Measurements from ENCODE around the gene ECE1. TPM values are rescaled to one million over a fixed set of nuclear protein-coding genes. Genes with fewer than 3 reads are reported as not detected.

The ECE1 gene
- total and polyA plus RNA-seq, 5 donors from 2014 or later, result 25.7 to 140 (median 28.6) TPM

- no peak overlapping the region for H3K27ac ChIP-seq (ENCODE audit: insufficient read depth, low read length, poor library complexity, severe bottlenecking)
- peaks cover 6 to 70% (median 49%) of the 10 kb centered on the region in 4 donors for H3K4me1 Mint-ChIP-seq
- H3K9me3 Mint-ChIP-seq, result peaks cover 0 to 2% (median 0%) of the 10 kb centered on the region in 7 donors
- DNase-seq (no peak), ATAC-seq (ENCODE audit: low read depth in 2 of 2) (no peak)
- H3K9me3 ChIP-seq (ENCODE audit: control insufficient read depth in 2 of 2, low read length in 2 of 2), result no peaks in the 10 kb centered on the region
- H3K36me3 Mint-ChIP-seq, result peaks cover 5% of the 10 kb centered on the region
- peak overlapping the region in 2 of 3 donors; percentile 68 to 83 for H3K27ac Mint-ChIP-seq
- H3K4me1 ChIP-seq (ENCODE audit: control insufficient read depth, insufficient read depth, low read length, poor library complexity, severe bottlenecking), result peaks cover 26% of the 10 kb centered on the region
- H3K27me3 Mint-ChIP-seq, result no peaks in the 10 kb centered on the region
- H3K27me3 ChIP-seq (ENCODE audit: control insufficient read depth, insufficient read depth, low read length), result no peaks in the 10 kb centered on the region
- H3K36me3 ChIP-seq (ENCODE audit: control insufficient read depth, insufficient read depth, low read length), result no peaks in the 10 kb centered on the region
- no peak overlapping the region for H3K4me3 ChIP-seq (ENCODE audit: low read depth, low read length)
- no peak overlapping the region for H3K4me3 Mint-ChIP-seq
Observed at GRCh38 chr1:21308847-21309652, 18.8 kb upstream of the ECE1 start.

GRCh38 chr1:21308330-21308729 is 18.1 kb upstream of the ECE1 start:
- Mint-ChIP-seq H3K4me1 (peaks cover 6 to 73% (median 46%) of the 10 kb centered on the region in 4 donors), H3K27me3 (no peaks in the 10 kb centered on the region), H3K4me3 (no peak overlapping the region), H3K9me3 (peaks cover 0 to 2% (median 0%) of the 10 kb centered on the region in 7 donors), H3K27ac (peak overlapping the region; percentile 86 to 90 (median 89)), H3K36me3 (peaks cover 5% of the 10 kb centered on the region)
- H3K4me1 ChIP-seq (ENCODE audit: control insufficient read depth, insufficient read depth, low read length, poor library complexity, severe bottlenecking), result peaks cover 26% of the 10 kb centered on the region
- no peak overlapping the region for H3K27ac ChIP-seq (ENCODE audit: insufficient read depth, low read length, poor library complexity, severe bottlenecking)
- H3K27me3 ChIP-seq (ENCODE audit: control insufficient read depth, insufficient read depth, low read length), result no peaks in the 10 kb centered on the region
- no peak overlapping the region for H3K4me3 ChIP-seq (ENCODE audit: low read depth, low read length)
- DNase-seq (no peak), ATAC-seq (ENCODE audit: low read depth in 2 of 2) (no peak)
- no peaks in the 10 kb centered on the region for H3K9me3 ChIP-seq (ENCODE audit: control insufficient read depth in 2 of 2, low read length in 2 of 2)
- no peaks in the 10 kb centered on the region for H3K36me3 ChIP-seq (ENCODE audit: control insufficient read depth, insufficient read depth, low read length)

- no peaks in the 10 kb centered on the region for H3K36me3 ChIP-seq (ENCODE audit: control insufficient read depth, insufficient read depth, low read length)
- no peak overlapping the region for H3K4me3 ChIP-seq (ENCODE audit: low read depth, low read length)
- peak in 1 of 3 donors; percentile 50 for DNase-seq
- peak in 1 of 2 donors; percentile 49 for ATAC-seq (ENCODE audit: low read depth in 2 of 2)
- no peaks in the 10 kb centered on the region for H3K9me3 ChIP-seq (ENCODE audit: control insufficient read depth in 2 of 2, low read length in 2 of 2)
- Mint-ChIP-seq H3K27me3 (no peaks in the 10 kb centered on the region), H3K4me1 (peaks cover 6 to 73% (median 46%) of the 10 kb centered on the region in 4 donors), H3K27ac (peak overlapping the region; percentile 86 to 90 (median 89)), H3K4me3 (no peak overlapping the region), H3K36me3 (peaks cover 5% of the 10 kb centered on the region), H3K9me3 (peaks cover 0 to 2% (median 0%) of the 10 kb centered on the region in 7 donors)
- H3K27ac ChIP-seq (ENCODE audit: insufficient read depth, low read length, poor library complexity, severe bottlenecking), result no peak overlapping the region
- H3K27me3 ChIP-seq (ENCODE audit: control insufficient read depth, insufficient read depth, low read length), result no peaks in the 10 kb centered on the region
- peaks cover 26% of the 10 kb centered on the region for H3K4me1 ChIP-seq (ENCODE audit: control insufficient read depth, insufficient read depth, low read length, poor library complexity, severe bottlenecking)
Observed at GRCh38 chr1:21307663-21308305, 17.5 kb upstream of the ECE1 start.

- no peak overlapping the region for H3K27ac ChIP-seq (ENCODE audit: insufficient read depth, low read length, poor library complexity, severe bottlenecking)
- H3K9me3 ChIP-seq (ENCODE audit: control insufficient read depth in 2 of 2, low read length in 2 of 2), result no peaks in the 10 kb centered on the region
- Mint-ChIP-seq H3K9me3 (peaks cover 0 to 2% (median 0%) of the 10 kb centered on the region in 7 donors), H3K4me3 (peak overlapping the region in 2 of 4 donors; percentile 36 to 54), H3K27me3 (no peaks in the 10 kb centered on the region), H3K36me3 (peaks cover 5% of the 10 kb centered on the region), H3K27ac (peak overlapping the region; percentile 86 to 90 (median 89)), H3K4me1 (peaks cover 6 to 75% (median 46%) of the 10 kb centered on the region in 4 donors)
- no peak overlapping the region for H3K4me3 ChIP-seq (ENCODE audit: low read depth, low read length)
- no peak for DNase-seq
- H3K36me3 ChIP-seq (ENCODE audit: control insufficient read depth, insufficient read depth, low read length), result no peaks in the 10 kb centered on the region
- no peaks in the 10 kb centered on the region for H3K27me3 ChIP-seq (ENCODE audit: control insufficient read depth, insufficient read depth, low read length)
- H3K4me1 ChIP-seq (ENCODE audit: control insufficient read depth, insufficient read depth, low read length, poor library complexity, severe bottlenecking), result peaks cover 29% of the 10 kb centered on the region
- peak; percentile 23 to 28 for ATAC-seq (ENCODE audit: low read depth in 2 of 2)
Observed at GRCh38 chr1:21307210-21307609, 16.9 kb upstream of the ECE1 start.

- Mint-ChIP-seq H3K4me1 (peaks cover 7 to 76% (median 46%) of the 10 kb centered on the region in 4 donors), H3K36me3 (peaks cover 5% of the 10 kb centered on the region), H3K27ac (no peak overlapping the region), H3K9me3 (peaks cover 0 to 2% (median 0%) of the 10 kb centered on the region in 7 donors), H3K4me3 (no peak overlapping the region), H3K27me3 (no peaks in the 10 kb centered on the region)
- peaks cover 31% of the 10 kb centered on the region for H3K4me1 ChIP-seq (ENCODE audit: control insufficient read depth, insufficient read depth, low read length, poor library complexity, severe bottlenecking)
- no peak overlapping the region for H3K4me3 ChIP-seq (ENCODE audit: low read depth, low read length)
- ATAC-seq (ENCODE audit: low read depth in 2 of 2) (no peak), DNase-seq (no peak)
- no peaks in the 10 kb centered on the region for H3K27me3 ChIP-seq (ENCODE audit: control insufficient read depth, insufficient read depth, low read length)
- H3K27ac ChIP-seq (ENCODE audit: insufficient read depth, low read length, poor library complexity, severe bottlenecking), result no peak overlapping the region
- no peaks in the 10 kb centered on the region for H3K9me3 ChIP-seq (ENCODE audit: control insufficient read depth in 2 of 2, low read length in 2 of 2)
- H3K36me3 ChIP-seq (ENCODE audit: control insufficient read depth, insufficient read depth, low read length), result no peaks in the 10 kb centered on the region
Observed at GRCh38 chr1:21305900-21306189, 15.6 kb upstream of the ECE1 start.

- H3K27ac Mint-ChIP-seq, result peak overlapping the region in 1 of 3 donors; percentile 47
- H3K27me3 Mint-ChIP-seq, result no peaks in the 10 kb centered on the region
- peaks cover 11 to 76% (median 45%) of the 10 kb centered on the region in 4 donors for H3K4me1 Mint-ChIP-seq
Observed at GRCh38 chr1:21305155-21305899, 15.1 kb upstream of the ECE1 start.

GRCh38 chr1:21304488-21304887 is 14.2 kb upstream of the ECE1 start:
- H3K4me3 ChIP-seq (ENCODE audit: low read depth, low read length), result no peak overlapping the region
- no peak overlapping the region for H3K27ac ChIP-seq (ENCODE audit: insufficient read depth, low read length, poor library complexity, severe bottlenecking)
- DNase-seq (no peak), ATAC-seq (ENCODE audit: low read depth in 2 of 2) (no peak)
- peaks cover 11 to 78% (median 50%) of the 10 kb centered on the region in 4 donors for H3K4me1 Mint-ChIP-seq
- H3K4me1 ChIP-seq (ENCODE audit: control insufficient read depth, insufficient read depth, low read length, poor library complexity, severe bottlenecking), result peaks cover 40% of the 10 kb centered on the region
- H3K27me3 ChIP-seq (ENCODE audit: control insufficient read depth, insufficient read depth, low read length), result no peaks in the 10 kb centered on the region
- no peaks in the 10 kb centered on the region for H3K9me3 ChIP-seq (ENCODE audit: control insufficient read depth in 2 of 2, low read length in 2 of 2)
- H3K27me3 Mint-ChIP-seq, result no peaks in the 10 kb centered on the region
- H3K27ac Mint-ChIP-seq, result peak overlapping the region in 2 of 3 donors; percentile 47 to 71
- H3K36me3 ChIP-seq (ENCODE audit: control insufficient read depth, insufficient read depth, low read length), result no peaks in the 10 kb centered on the region
- no peaks in the 10 kb centered on the region for H3K9me3 Mint-ChIP-seq
- peak overlapping the region in 1 of 4 donors; percentile 22 for H3K4me3 Mint-ChIP-seq
- peaks cover 5% of the 10 kb centered on the region for H3K36me3 Mint-ChIP-seq

More at GRCh38 chr1:21305155-21305899, 15.1 kb upstream of the ECE1 start:
- Mint-ChIP-seq H3K36me3 (peaks cover 5% of the 10 kb centered on the region), H3K4me3 (peak overlapping the region in 2 of 4 donors; percentile 8 to 36), H3K9me3 (no peaks in the 10 kb centered on the region)
- peaks cover 35% of the 10 kb centered on the region for H3K4me1 ChIP-seq (ENCODE audit: control insufficient read depth, insufficient read depth, low read length, poor library complexity, severe bottlenecking)
- H3K36me3 ChIP-seq (ENCODE audit: control insufficient read depth, insufficient read depth, low read length), result no peaks in the 10 kb centered on the region
- no peak overlapping the region for H3K4me3 ChIP-seq (ENCODE audit: low read depth, low read length)
- no peaks in the 10 kb centered on the region for H3K27me3 ChIP-seq (ENCODE audit: control insufficient read depth, insufficient read depth, low read length)
- H3K27ac ChIP-seq (ENCODE audit: insufficient read depth, low read length, poor library complexity, severe bottlenecking), result no peak overlapping the region
- H3K9me3 ChIP-seq (ENCODE audit: control insufficient read depth in 2 of 2, low read length in 2 of 2), result no peaks in the 10 kb centered on the region
- no peak for ATAC-seq (ENCODE audit: low read depth in 2 of 2)
- DNase-seq, result no peak

Measured in CD4-positive, CD25-positive, alpha-beta regulatory T cell (primary cell).